Heart left ventricle (tissue), 13 donors: ENCODE data around the gene DCHS1.

Experiments used
- POLR2A ChIP-seq, 2 donors: fragments of 450-650 bp; IDR thresholded peaks; one replicate each; pipeline ENCODE4 v1.6.1; 2017; ENCODE audit warnings: antibody characterized with exemption in 2 of 2, mild to moderate bottlenecking in 2 of 2, moderate library complexity in 2 of 2
- TF ChIP-seq, protein P1 (sequence below), 12 donors: fragments of 200-600 bp; sonication (generic) in 4 of 12; IDR thresholded peaks; one replicate each; pipeline versions ENCODE4 v1.5.0 to v1.8.0; 2018 to 2022; ENCODE audit warnings: antibody characterized with exemption in 12 of 12, mild to moderate bottlenecking in 5 of 12
- donor health status: ischemic (EF 13 %, LVEDD 7.1; RV severe dilation, severe dysfunction).
- donor health status: DM: no; HTN: yes; CAD: no.
- donor health status: DM: no; HTN: no; CAD: no.
- donor health status: ischemic (EF 25% LVEDD 6.9; RV normal size, moderate dysfunction).
- donor health status: ischemic (EF 25% LVEDD 5.7; RV mildly dilated, moderate dysfunction).
- donor health status: ischemic (EF 35%, LVEDD 5.7; RV mildly dilated, moderate dysfunction).
- donor health status: nonischemic (EF 11% LVEDD 7.7; RV severe dilation, severe dysfunction).
- donor health status: DM: yes; HTN: yes; CAD: no.
- donor health status: PGD.
- donor health status: ischemic (EF 29% LVEDD 5.4; RV normal size, mild dysfunction).
- donor health status: nonischemic (EF 23%, LVEDD 6.1; RV moderate dilation, normal function).

DNA sequence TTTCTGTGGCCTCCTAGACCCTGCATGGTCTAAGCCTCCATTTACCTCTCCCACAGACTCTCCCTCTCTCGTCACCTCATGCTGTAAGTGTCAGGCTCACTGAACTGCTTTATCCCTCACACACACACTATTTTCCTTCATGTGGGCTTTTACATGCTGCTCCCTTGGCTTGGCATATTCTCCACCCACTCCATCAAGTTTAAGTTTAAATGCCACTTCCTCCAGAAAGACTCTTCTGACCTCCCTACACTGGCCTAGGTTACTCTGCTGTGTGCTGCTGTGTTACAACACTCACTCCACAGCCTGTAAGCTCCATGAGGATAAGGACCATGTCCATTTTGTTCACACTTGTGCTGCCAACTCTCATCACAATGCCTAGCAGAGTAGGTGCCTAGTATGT, 2.5 kb downstream of the DCHS1 start:
- TF ChIP-seq POLR2A (IDR thresholded peaks at IDR 0.05), result no peak
- TF ChIP-seq, protein P1, sequence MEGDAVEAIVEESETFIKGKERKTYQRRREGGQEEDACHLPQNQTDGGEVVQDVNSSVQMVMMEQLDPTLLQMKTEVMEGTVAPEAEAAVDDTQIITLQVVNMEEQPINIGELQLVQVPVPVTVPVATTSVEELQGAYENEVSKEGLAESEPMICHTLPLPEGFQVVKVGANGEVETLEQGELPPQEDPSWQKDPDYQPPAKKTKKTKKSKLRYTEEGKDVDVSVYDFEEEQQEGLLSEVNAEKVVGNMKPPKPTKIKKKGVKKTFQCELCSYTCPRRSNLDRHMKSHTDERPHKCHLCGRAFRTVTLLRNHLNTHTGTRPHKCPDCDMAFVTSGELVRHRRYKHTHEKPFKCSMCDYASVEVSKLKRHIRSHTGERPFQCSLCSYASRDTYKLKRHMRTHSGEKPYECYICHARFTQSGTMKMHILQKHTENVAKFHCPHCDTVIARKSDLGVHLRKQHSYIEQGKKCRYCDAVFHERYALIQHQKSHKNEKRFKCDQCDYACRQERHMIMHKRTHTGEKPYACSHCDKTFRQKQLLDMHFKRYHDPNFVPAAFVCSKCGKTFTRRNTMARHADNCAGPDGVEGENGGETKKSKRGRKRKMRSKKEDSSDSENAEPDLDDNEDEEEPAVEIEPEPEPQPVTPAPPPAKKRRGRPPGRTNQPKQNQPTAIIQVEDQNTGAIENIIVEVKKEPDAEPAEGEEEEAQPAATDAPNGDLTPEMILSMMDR (IDR thresholded peaks at IDR 0.05), result no peak
